ENCODE results near the gene SKIC2. TPM values are rescaled to one million over a fixed set of nuclear protein-coding genes. Genes with fewer than 3 reads are reported as not detected.

Gene SKIC2
- total RNA-seq, 1 experiment from 2014 or later, result 81.8 TPM

- TF ChIP-seq PRDM15 (CRISPR knock-in tag; IDR thresholded peaks at IDR 0.05), result no peak
Observed at GRCh38 chr6:31919624-31920303, 39.2 kb upstream of the SKIC2 start (continued).

- H3K4me3 Mint-ChIP-seq, result no peak overlapping the region
- H3K36me3 Mint-ChIP-seq, result no peaks in the 10 kb centered on the region
- ATAC-seq, result no peak
- no peaks in the 10 kb centered on the region for H3K4me1 Mint-ChIP-seq
- H3K9me3 Mint-ChIP-seq, result no peaks in the 10 kb centered on the region
- TF ChIP-seq ETV6 (CRISPR knock-in tag; IDR thresholded peaks at IDR 0.05), result no peak
- no peak for TF ChIP-seq ZNF263 (CRISPR knock-in tag; IDR thresholded peaks at IDR 0.05; ENCODE audit: low read depth)
- no peak for TF ChIP-seq RELA (CRISPR knock-in tag; IDR thresholded peaks at IDR 0.05; ENCODE audit: borderline replicate concordance)
- H3K27me3 Mint-ChIP-seq (ENCODE audit: low read depth), result peaks cover 2% of the 10 kb centered on the region
- ChIA-PET POLR2A (interaction anchor here (0.8 kb wide), 1 partner anchor 14 kb away, joined by 3 read pairs; no protein-coding TSS in a partner anchor), CTCF (interaction anchor here (0.6 kb wide), 1 partner anchor 917 kb away, joined by 3 read pairs; no protein-coding TSS in a partner anchor)
- no peak for DNase-seq (ENCODE audit: low spot score)
- H3K27ac Mint-ChIP-seq, result no peak overlapping the region
Observed at GRCh38 chr6:31920811-31921210, 38.2 kb upstream of the SKIC2 start.

GRCh38 chr6:31922942-31923341 is 36.0 kb upstream of the SKIC2 start:
- no peaks in the 10 kb centered on the region for H3K36me3 Mint-ChIP-seq
- TF ChIP-seq ZSCAN18 (CRISPR knock-in tag; IDR thresholded peaks at IDR 0.05) (no peak), KAT7 (CRISPR knock-in tag; IDR thresholded peaks at IDR 0.05; ENCODE audit: borderline replicate concordance) (no peak), ZNF317 (CRISPR knock-in tag; IDR thresholded peaks at IDR 0.05; ENCODE audit: borderline replicate concordance, low read depth) (no peak), ATF1 (CRISPR knock-in tag; IDR thresholded peaks at IDR 0.05) (no peak), ZNF138 (CRISPR knock-in tag; conservative IDR thresholded peaks at IDR 0.05) (no peak), TEAD1 (CRISPR knock-in tag; IDR thresholded peaks at IDR 0.05) (no peak), GABPB1 (CRISPR knock-in tag; IDR thresholded peaks at IDR 0.05) (no peak), ATF6 (CRISPR knock-in tag; IDR thresholded peaks at IDR 0.05) (no peak), ZNF232 (CRISPR knock-in tag; IDR thresholded peaks at IDR 0.05) (no peak), NR3C1 (CRISPR knock-in tag; conservative IDR thresholded peaks at IDR 0.05; ENCODE audit: low read depth) (no peak), GTF2I (CRISPR knock-in tag; conservative IDR thresholded peaks at IDR 0.05) (no peak), CDX4 (CRISPR knock-in tag; IDR thresholded peaks at IDR 0.05; ENCODE audit: borderline replicate concordance) (no peak), PRDM15 (CRISPR knock-in tag; IDR thresholded peaks at IDR 0.05) (no peak), ZNF396 (CRISPR knock-in tag; IDR thresholded peaks at IDR 0.05; ENCODE audit: borderline replicate concordance) (no peak), FOXP1 (CRISPR knock-in tag; IDR thresholded peaks at IDR 0.05; ENCODE audit: borderline replicate concordance) (no peak)
- ATAC-seq (peak; percentile 87), DNase-seq (ENCODE audit: low spot score) (peak; percentile 50)
- ChIA-PET CTCF (interaction anchor here (0.5 to 2.6 kb wide), 31 partner anchors 12 to 262 kb away, joined by 3 to 22 read pairs (median 4); partner anchors contain the start of genes C6orf47, CFB, EHMT2 and HSPA1B), POLR2A (no interaction called here)
- no peaks in the 10 kb centered on the region for H3K4me1 Mint-ChIP-seq
- H3K27ac Mint-ChIP-seq, result no peak overlapping the region
- peaks cover 15% of the 10 kb centered on the region for H3K27me3 Mint-ChIP-seq (ENCODE audit: low read depth)
- H3K4me3 Mint-ChIP-seq, result no peak overlapping the region
- no peaks in the 10 kb centered on the region for H3K9me3 Mint-ChIP-seq
